OCI-LY7 (cell line): ENCODE data around the gene CDH3.

Experiments
- CTCF ChIP-seq: fragments of 200-600 bp; sonication (generic); conservative IDR thresholded peaks from 2 replicates; pipeline ENCODE4 v1.5.1; 2014; ENCODE audit warnings: mild to moderate bottlenecking, antibody characterized with exemption, low read length, moderate library complexity, mixed read lengths
- EZH2phosphoT487 ChIP-seq: fragments of 200-600 bp; sonication (generic); IDR thresholded peaks from 2 replicates; pipeline ENCODE4 v1.6.1; 2018; ENCODE audit warnings: low read depth, borderline replicate concordance, mild to moderate bottlenecking, mixed run types, antibody characterized with exemption, low read length, moderate library complexity, mixed read lengths

- TF ChIP-seq CTCF (no peak), EZH2phosphoT487 (no peak)
Observed at GRCh38 chr16:68713361-68713760, 68.3 kb downstream of the CDH3 start.
